Tibial nerve (tissue), 4 donors: ENCODE measurements around the gene SHC1.
A peak's percentile ranks its signal among the peaks of the same experiment; 100 is the strongest.

Experiments used
- CTCF ChIP-seq, 5 experiments: fragments of 200-600 bp in 3 of 5; fragments of 450-650 bp in 2 of 5; sonication (generic) in 3 of 5; IDR thresholded peaks; one replicate each; pipeline ENCODE4 v1.5.1; 2016 to 2019; ENCODE audit warnings: antibody characterized with exemption in 5 of 5, mild to moderate bottlenecking in 3 of 5, moderate library complexity in 2 of 5
- EP300 ChIP-seq, 2 donors: sonication (generic); formaldehyde crosslinking; IDR thresholded peaks; one replicate each; pipeline ENCODE4 v1.6.1; 2017; ENCODE audit warnings: antibody characterized with exemption in 2 of 2, mild to moderate bottlenecking in 1 of 2
- POLR2A ChIP-seq, 2 donors: fragments of 450-650 bp; IDR thresholded peaks; one replicate each; pipeline ENCODE4 v1.6.1; 2017; ENCODE audit warnings: antibody characterized with exemption in 2 of 2, mild to moderate bottlenecking in 2 of 2, moderate library complexity in 2 of 2

DNA sequence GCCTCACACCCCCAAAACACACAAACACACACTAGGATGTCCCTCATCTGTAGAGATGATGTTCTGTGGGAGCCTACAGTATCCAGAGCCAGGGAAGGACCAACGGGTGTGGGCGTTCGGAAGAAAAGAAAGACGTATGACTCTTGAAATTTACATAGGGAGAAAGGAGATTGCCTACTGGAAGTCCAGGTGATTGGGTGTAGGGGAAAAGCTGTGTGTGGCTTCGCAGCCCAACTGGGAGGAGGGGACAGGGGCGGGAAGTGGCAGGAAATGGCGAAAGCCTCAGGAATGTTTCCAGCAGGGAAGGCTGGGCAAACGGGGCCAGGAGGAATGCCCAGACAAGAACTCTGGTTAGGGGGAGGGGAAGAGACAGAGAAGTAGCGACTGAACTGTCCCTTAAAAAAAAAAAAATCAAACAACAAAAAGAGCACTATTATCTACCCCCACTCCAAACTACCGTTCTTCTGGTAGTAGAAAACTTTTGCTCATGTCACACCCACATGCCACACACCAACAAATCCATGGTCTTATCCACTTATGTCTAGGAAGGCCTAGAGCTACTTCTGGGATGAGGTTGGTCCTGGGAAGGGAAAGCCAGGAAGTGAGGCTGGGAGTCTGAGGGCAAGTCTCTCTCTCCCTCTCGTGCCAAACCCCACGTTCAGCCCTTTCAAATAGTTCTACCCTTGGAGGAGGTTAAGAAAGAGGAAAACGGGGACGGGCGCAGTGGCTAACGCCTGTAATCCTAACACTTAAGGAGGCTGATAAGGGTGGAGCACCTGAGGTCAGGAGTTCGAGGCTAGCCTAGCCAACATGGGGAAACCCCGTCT, 2.2 kb upstream of the SHC1 start:
- TF ChIP-seq CTCF (IDR thresholded peaks at IDR 0.05) = no peak
- no peak for TF ChIP-seq POLR2A (IDR thresholded peaks at IDR 0.05)
- TF ChIP-seq EP300 (IDR thresholded peaks at IDR 0.05) = peak in 1 of 2 donors; percentile 75
